ENCODE results near the gene LLGL2.

LLGL2 gene

DNA sequence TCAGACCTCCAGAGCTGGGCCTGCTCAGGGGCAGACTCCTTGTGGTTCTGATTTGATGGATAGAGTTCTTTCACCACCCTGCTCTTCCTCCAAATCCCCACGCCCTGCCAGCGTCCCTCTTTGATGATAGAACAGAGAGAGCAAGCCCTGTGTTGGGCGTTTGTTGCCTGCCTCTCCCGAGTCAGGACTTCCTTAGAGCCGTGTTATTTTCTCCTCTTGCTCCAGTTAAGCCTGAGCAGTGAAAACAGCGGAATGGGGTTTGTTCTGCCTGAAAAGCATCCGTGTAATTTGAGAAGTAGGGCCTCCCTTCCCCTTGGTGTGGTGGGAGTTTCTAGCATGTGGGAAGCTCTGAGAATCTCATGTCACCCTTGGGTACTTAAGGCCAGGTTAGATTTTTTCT lies 47.0 kb upstream of the LLGL2 start:
- no peak overlapping the region for H3K4me3 ChIP-seq (ENCODE audit: low read depth, low read length)
- no peak for DNase-seq (ENCODE audit: low read depth, low spot score)
- POLR2A ChIA-PET = no interaction called here
- TF ChIP-seq, protein P1, sequence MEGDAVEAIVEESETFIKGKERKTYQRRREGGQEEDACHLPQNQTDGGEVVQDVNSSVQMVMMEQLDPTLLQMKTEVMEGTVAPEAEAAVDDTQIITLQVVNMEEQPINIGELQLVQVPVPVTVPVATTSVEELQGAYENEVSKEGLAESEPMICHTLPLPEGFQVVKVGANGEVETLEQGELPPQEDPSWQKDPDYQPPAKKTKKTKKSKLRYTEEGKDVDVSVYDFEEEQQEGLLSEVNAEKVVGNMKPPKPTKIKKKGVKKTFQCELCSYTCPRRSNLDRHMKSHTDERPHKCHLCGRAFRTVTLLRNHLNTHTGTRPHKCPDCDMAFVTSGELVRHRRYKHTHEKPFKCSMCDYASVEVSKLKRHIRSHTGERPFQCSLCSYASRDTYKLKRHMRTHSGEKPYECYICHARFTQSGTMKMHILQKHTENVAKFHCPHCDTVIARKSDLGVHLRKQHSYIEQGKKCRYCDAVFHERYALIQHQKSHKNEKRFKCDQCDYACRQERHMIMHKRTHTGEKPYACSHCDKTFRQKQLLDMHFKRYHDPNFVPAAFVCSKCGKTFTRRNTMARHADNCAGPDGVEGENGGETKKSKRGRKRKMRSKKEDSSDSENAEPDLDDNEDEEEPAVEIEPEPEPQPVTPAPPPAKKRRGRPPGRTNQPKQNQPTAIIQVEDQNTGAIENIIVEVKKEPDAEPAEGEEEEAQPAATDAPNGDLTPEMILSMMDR (IDR thresholded peaks at IDR 0.05; ENCODE audit: insufficient read depth, low read length, missing control alignments) = no peak
- CTCF ChIA-PET = interaction anchor here (0.7 to 3.4 kb wide), 2 partner anchors 8 to 38 kb away, joined by 3 to 9 read pairs; partner anchors contain the start of gene TSEN54

- H3K4me3 ChIP-seq (ENCODE audit: low read depth, low read length) = no peak overlapping the region
- DNase-seq (ENCODE audit: low read depth, low spot score) = no peak
- POLR2A ChIA-PET = no interaction called here
- TF ChIP-seq, protein P1 (IDR thresholded peaks at IDR 0.05; ENCODE audit: insufficient read depth, low read length, missing control alignments) = no peak
- CTCF ChIA-PET = interaction anchor here (1.0 kb wide), 1 partner anchor 36 kb away, joined by 3 read pairs; the partner anchor contains the start of gene TSEN54
Observed at GRCh38 chr17:75480281-75480680, 45.2 kb upstream of the LLGL2 start.

DNA sequence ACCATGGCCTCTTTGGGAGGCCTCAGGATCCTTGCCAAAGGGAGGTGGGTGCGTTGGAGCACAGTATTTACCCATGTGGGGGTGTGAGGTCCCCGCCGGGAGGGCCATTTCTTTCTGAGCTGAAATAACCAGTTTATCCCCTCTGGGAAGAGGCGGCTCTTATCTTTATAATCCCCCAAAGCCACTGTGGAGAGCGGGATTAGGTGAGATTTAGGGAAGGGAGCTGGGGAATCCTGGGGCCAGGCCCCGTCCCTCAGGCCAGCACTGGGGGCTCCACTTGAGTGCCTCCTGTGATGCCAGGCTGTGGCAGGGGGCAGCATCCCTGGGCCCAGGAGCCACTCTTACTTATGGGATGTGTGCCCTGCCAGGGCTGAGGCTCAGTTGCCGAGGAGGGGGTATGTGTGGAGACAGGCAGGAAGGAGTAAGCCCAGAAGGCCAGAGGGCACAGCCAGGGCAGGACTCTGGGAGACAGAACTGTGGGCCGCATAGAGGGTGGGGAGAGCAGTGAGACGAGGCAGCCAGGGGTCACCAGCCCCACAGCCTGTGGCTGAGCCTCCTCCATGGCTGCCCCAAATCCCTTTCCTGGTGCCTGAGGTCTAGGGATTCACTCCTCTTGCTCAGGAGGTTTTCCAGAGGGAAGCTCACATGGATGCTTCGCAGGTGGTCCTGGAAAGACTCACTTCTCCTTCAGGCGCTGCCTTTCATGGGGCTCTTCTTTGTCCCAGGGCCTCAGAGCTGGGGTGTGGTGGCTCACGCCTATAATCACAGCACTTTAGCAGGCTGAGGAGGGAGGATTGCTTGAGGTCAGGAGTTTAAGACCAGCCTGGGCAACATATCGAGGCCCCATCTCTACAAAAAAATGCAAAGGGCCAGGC lies 44.1 kb upstream of the LLGL2 start:
- ChIA-PET POLR2A (interaction anchor here (0.7 to 0.9 kb wide), 2 partner anchors 13 to 25 kb away, joined by 3 to 5 read pairs; partner anchors contain the start of gene TMEM94), CTCF (interaction anchor here (0.9 to 1.3 kb wide), 3 partner anchors 22 to 152 kb away, joined by 3 to 4 read pairs (median 3); partner anchors contain the start of gene SMIM5)
- no peak for DNase-seq (ENCODE audit: low read depth, low spot score)
- TF ChIP-seq, protein P1 (IDR thresholded peaks at IDR 0.05; ENCODE audit: insufficient read depth, low read length, missing control alignments) = no peak
- no peak overlapping the region for H3K4me3 ChIP-seq (ENCODE audit: low read depth, low read length)

DNA sequence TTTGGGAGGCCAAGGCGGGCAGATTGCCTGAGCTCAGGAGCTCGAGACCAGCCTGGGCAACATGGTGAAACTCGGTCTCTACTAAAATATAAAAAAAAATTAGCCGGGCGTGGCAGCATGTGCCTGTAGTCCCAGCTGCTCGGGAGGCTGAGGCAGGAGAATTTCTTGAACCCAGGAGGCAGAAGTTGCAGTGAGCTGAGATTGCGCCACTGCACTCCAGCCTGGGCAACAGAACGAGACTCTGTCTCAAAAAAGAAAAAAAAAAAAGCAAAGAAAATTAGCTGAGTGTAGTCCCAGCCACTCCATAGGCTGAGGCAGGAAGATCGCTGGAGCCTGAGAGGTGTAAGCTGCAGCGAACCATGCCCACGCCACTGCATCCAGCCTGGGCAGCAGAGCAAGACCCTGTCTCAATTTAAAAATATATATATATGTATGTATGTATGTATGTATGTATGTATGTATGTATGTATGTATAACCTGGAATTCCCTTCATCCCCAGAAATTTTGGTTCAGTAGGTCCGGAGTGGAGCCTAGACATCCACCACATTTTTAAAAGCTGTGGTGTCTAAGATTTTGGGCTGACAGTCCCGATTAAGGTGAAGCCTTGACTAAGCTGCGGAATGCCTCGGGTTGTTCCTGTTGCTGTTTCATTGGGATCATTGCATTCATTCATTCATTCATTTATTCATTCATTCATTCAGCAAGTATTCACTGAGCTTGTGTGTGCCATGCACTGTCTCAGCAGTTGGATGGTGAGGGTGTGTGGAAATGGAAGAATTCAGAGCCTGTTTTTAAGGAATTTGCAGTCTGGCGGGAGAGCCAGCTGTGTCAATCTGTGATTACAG lies 43.2 kb upstream of the LLGL2 start:
- TF ChIP-seq, protein P1 (IDR thresholded peaks at IDR 0.05; ENCODE audit: insufficient read depth, low read length, missing control alignments) = no peak
- H3K4me3 ChIP-seq (ENCODE audit: low read depth, low read length) = no peak overlapping the region
- DNase-seq (ENCODE audit: low read depth, low spot score) = no peak
- POLR2A ChIA-PET = interaction anchor here (0.7 to 1.2 kb wide), 3 partner anchors 14 to 34 kb away, joined by 3 to 5 read pairs (median 3); partner anchors contain the start of gene TSEN54
- CTCF ChIA-PET = interaction anchor here (0.7 to 2.0 kb wide), 4 partner anchors 22 to 151 kb away, joined by 3 to 4 read pairs (median 4); partner anchors contain the start of gene SMIM5

- TF ChIP-seq, protein P1 (IDR thresholded peaks at IDR 0.05; ENCODE audit: insufficient read depth, low read length, missing control alignments) = no peak
- ChIA-PET POLR2A (no interaction called here), CTCF (interaction anchor here (2.9 kb wide), 1 partner anchor 9 kb away, joined by 9 read pairs; no protein-coding TSS in a partner anchor)
- H3K4me3 ChIP-seq (ENCODE audit: low read depth, low read length) = no peak overlapping the region
- no peak for DNase-seq (ENCODE audit: low read depth, low spot score)
Observed at GRCh38 chr17:75485688-75486087, 39.8 kb upstream of the LLGL2 start.
